Cardiac septum (tissue), 1 donor: ENCODE results near the gene CPEB2. TPM values are rescaled to one million over a fixed set of nuclear protein-coding genes. Genes with fewer than 3 reads are reported as not detected.

ENCODE experiments used
- DNase-seq: peaks from one replicate; pipeline ENCODE4 v3.0.0-alpha.2; 2020; ENCODE audit warnings: low spot score
- intact Hi-C: fragments of 100-400 bp; cut with DNase I; formaldehyde crosslinking; loops from one replicate; pipeline ENCODE4 v1.14.0; 2022
- long read RNA-seq: library from polyadenylated mRNA; unstranded; transcript quantifications from one replicate; pipeline ENCODE4 v2.0.0, GENCODE V29; 2021
- total RNA-seq: library from RNA; stranded (reverse); fragmentation: NEBNext Ultra II Directional; extraction: Animal tissue kit (Norgen Biotek cat#: 25700); gene quantifications from one replicate; pipeline ENCODE4 v1.2.1, GENCODE V29; 2021
- donor health status: DM: no; HTN: no; CAD: no.

CPEB2 gene
- total RNA-seq: 17.7 TPM
- long read RNA-seq, full-length matches to known transcripts: 11 of 20 reads
- long read RNA-seq, partial matches to known transcripts: 2 of 20 reads
- long read RNA-seq, other reads (novel, unspliced or antisense): 7 of 20 reads

GRCh38 chr4:15001869-15002658 is at the start of gene CPEB2:
TSS of gene CPEB2 (plus strand) at chr4:15002481. CDS start at chr4:15002674, 193 bp downstream.
- DNase-seq: peak; percentile 98
- intact Hi-C loops: loop anchor here (2.0 to 10.0 kb wide), 6 partner anchors 85 to 1517 kb away; partner anchors contain the start of genes FBXL5 and RAB28

- DNase-seq: no peak
- intact Hi-C loops: no loop called here
These were observed 43.8 kb upstream of the CPEB2 start for GRCh38 chr4:14958436-14958835.

- intact Hi-C loops: no loop called here
- DNase-seq: no peak
These were observed 41.0 kb upstream of the CPEB2 start for GRCh38 chr4:14961292-14961691.

DNA sequence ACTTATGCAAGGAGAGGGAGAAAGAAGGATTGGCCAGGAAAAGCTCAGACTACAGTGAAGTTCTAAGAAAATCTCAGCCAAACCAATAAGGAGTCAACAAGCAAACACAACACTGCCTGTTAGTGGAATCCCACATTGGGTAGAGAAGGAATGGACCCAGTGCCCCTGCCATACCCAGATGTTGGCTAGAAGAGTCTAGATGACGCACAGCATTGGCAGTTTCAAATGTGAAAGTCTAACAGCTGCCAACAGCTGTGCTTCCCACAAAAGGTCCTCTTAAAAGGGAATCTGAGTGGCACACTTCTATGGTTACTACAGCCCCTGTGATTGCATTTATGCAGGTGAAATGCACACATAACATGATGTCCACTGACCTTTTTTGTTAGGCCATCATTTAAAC is 37.2 kb upstream of the CPEB2 start:
- intact Hi-C loops: no loop called here
- no peak for DNase-seq

DNA sequence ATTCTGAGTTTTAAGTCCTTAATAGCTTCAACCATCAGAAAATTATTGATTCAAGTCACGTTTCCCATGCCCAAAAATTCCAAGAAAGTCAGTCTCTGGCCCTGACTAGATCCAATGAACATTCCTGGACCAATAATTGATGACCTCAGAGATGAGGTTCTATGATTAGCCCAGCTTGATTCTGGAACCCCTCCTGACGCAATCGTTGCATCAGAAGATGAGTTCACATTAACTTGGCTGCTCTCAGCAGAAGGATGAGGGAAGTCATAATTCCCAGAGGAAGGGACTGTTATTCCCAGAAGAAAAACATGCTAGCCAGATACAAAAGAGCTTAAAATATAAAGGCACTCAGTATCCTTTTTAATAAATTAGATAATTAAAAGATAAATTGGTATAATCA is 34.3 kb upstream of the CPEB2 start:
- intact Hi-C loops: no loop called here
- DNase-seq: no peak

GRCh38 chr4:14977830-14978229 is 24.5 kb upstream of the CPEB2 start:
- intact Hi-C loops: no loop called here
- DNase-seq: no peak

GRCh38 chr4:14984448-14984847 is 17.8 kb upstream of the CPEB2 start:
- DNase-seq: no peak
- intact Hi-C loops: no loop called here

DNA sequence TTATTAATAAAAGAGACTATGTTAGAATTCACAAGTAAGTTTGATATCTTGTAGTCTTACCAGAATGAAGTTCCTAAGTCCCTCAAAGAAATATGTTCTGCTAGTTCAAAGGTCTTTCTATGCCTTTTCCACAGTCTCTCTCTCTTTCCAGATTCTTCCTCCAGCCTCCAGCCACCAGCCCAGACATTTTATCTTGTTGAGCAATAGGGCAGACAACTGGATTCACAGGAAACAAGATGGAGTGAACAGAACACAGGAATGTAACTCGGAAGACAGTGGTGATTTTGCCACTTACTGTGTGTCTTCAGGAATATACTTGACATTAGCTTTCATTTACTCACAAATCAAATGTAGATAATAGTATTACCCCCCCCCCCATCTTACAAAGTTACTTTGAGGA is 17.1 kb upstream of the CPEB2 start:
- no peak for DNase-seq
- intact Hi-C loops: no loop called here

DNA sequence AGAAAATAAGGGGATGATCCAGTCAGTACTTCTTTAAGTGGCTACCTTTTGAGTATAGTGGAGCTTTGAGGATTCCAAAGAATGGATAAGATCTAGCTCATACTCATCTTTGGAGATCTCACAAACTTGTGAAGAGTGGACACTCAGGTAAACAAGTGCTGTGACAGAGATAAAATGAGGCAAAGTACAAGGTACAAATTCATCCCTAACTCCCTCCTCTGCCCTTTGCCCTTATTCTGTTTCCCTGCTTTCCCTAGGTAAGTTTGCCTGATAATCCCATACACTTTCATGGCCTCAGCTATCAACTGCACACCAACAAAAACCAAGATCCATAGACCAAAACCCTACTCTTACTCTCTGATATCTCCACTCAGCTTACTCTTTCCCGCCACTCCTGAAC is 16.4 kb upstream of the CPEB2 start:
- DNase-seq: no peak
- intact Hi-C loops: no loop called here

DNA sequence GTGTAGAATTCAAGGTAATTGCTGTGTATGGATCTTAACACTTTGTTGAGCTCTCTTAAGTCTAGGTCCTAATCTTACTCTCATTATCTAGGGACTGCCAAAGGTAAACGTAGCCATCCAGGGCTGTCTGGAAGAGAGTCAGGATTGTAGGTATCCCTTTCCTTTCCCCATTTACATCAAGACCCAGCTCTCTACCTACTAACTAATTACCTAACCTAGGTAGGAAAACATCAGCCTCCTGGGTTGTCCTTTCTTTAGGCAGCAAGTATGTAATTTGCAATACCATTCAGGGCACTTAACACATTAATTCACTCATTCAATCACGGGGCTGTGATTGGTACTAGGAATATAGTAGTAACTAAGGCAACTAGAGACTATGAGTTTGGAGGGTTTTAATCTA is 15.2 kb upstream of the CPEB2 start:
- DNase-seq: no peak
- intact Hi-C loops: no loop called here

GRCh38 chr4:14990484-14990883 is 11.8 kb upstream of the CPEB2 start:
- intact Hi-C loops: no loop called here
- no peak for DNase-seq

- DNase-seq: no peak
- intact Hi-C loops: no loop called here
These were observed 8.0 kb upstream of the CPEB2 start for GRCh38 chr4:14994242-14994641.

- intact Hi-C loops: loop anchor here (2.0 to 10.0 kb wide), 6 partner anchors 85 to 1517 kb away; partner anchors contain the start of genes FBXL5 and RAB28
- peak; percentile 88 for DNase-seq
These were observed 923 bp upstream of the CPEB2 start for GRCh38 chr4:15001248-15001868.

- intact Hi-C loops: loop anchor here (5.0 to 10.0 kb wide), 5 partner anchors 141 to 1518 kb away; partner anchors contain the start of genes FBXL5 and RAB28
These were observed 549 bp downstream of the CPEB2 start for GRCh38 chr4:15002659-15003400.

GRCh38 chr4:15003401-15003890 is 1.2 kb downstream of the CPEB2 start:
- intact Hi-C loops: loop anchor here (5.0 to 10.0 kb wide), 5 partner anchors 141 to 1519 kb away; partner anchors contain the start of genes FBXL5 and RAB28
- DNase-seq: peak; percentile 79

More at GRCh38 chr4:15002659-15003400, 549 bp downstream of the CPEB2 start:
- DNase-seq: peak; percentile 92

DNA sequence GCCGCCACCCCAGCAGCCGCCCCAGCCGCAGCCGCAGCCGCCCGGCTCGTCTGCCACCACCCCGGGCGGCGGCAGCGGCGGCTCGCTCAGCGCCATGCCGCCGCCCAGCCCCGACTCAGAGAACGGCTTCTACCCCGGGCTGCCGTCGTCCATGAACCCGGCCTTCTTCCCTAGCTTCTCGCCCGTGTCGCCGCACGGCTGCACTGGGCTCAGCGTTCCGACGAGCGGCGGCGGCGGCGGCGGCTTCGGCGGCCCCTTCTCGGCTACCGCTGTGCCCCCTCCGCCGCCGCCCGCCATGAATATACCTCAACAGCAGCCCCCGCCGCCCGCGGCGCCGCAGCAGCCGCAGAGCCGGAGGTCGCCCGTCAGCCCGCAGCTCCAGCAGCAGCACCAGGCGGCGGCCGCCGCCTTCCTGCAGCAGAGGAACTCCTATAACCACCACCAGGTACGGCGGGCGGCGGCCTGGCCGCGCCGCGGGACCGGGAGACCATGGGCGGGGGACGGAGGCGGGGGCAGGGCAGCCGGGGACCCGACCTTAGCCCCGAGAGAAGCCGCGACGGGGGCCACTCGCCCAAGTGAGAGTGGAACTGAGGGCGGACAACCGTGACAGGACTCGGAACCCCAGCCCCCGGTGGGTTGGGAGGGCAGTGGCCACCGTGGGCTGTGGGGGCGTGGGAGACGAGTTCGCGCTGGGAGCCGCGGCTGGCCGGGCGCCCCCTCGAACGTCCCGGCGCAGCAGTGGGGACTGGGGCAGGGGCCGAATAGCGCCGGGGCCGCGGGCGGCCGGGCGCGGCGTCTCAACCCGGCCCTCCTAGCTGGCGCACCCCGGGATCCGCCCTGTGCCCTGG is 1.8 kb downstream of the CPEB2 start:
- DNase-seq: peak; percentile 82
- intact Hi-C loops: loop anchor here (5.0 to 10.0 kb wide), 5 partner anchors 142 to 1519 kb away; partner anchors contain the start of genes FBXL5 and RAB28

DNA sequence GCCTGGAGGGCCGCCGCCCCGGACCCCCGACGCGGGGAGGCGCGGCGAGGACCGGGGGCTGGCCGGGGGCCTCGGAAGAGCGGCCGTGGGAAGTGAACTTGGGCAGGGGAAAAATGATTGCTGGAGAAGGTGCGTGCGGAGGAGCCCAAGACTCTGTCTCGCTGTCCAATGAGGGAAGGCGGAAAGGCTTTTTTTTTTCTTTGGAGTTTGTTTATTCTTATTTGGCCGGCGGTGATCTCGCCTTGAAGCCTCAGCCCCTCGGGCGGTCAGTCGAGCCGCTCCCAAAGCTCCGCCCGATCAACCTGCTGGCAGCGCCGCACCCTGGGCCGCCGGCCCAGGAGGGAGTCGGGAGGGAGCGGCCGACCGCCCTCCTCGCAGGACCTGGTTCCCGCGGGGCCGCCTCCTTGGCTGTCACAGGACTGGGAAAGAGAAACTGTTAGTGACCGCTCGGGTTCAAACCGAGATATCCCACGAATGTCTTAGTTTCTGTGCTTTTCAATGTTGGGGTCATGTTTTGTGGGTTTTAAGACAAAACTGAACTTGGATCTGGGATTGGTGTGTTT is 2.5 kb downstream of the CPEB2 start:
- DNase-seq: peak; percentile 94
- intact Hi-C loops: loop anchor here (5.0 to 10.0 kb wide), 5 partner anchors 142 to 1520 kb away; partner anchors contain the start of genes FBXL5 and RAB28

DNA sequence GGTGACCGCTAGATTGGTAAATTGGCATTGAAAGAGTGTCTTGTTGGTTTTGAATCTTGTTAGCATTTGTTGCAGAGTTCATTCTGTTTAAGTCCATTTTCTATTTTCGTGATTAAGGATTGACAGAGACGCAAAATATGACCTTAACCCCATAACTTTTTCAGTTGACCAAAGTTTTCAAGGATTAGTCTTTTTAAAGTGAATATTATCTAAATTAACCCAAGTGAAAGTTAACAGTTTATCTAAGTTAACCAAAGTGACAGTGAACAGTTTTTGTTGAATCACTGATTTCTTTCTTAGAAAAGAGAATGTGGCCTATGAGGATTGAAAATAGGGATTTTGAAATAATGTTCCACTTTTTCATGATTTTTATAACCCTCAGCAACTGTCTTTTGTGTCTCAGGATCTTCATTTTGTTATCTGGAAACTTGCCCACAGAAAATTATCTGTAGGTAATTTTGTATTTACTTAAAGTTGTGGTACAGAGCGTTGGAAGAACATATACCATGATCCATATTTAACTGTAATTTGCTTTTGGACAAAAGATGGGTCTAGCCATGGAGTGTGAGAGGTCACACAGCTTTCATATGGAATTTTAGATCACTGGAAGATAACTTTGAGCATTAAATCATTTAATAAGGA is 3.3 kb downstream of the CPEB2 start:
- no peak for DNase-seq
- intact Hi-C loops: loop anchor here (10.0 kb wide), 2 partner anchors 649 to 1521 kb away; partner anchors contain the start of genes FBXL5 and RAB28
